GM12874 (cell line): Measurements from ENCODE around the gene ZNF423.

Experiments used
- CTCF ChIP-seq: IDR thresholded peaks from 2 replicates; pipeline ENCODE4 v1.5.1; 2011; ENCODE audit warnings: low read depth, mild to moderate bottlenecking, control low read depth, low read length, moderate library complexity; ENCODE audit not compliant: insufficient read depth

ZNF423 gene

GRCh38 chr16:49726155-49726554 is 129.8 kb downstream of the ZNF423 start:
- TF ChIP-seq CTCF, result no peak

GRCh38 chr16:49725651-49726050 is 130.3 kb downstream of the ZNF423 start:
- TF ChIP-seq CTCF, result no peak

- no peak for TF ChIP-seq CTCF
These were observed 131.1 kb downstream of the ZNF423 start for GRCh38 chr16:49724774-49725173.

GRCh38 chr16:49723310-49723709 is 132.6 kb downstream of the ZNF423 start:
- no peak for TF ChIP-seq CTCF

- TF ChIP-seq CTCF, result no peak
These were observed 135.7 kb downstream of the ZNF423 start for GRCh38 chr16:49720225-49720624.

- TF ChIP-seq CTCF, result no peak
These were observed 138.2 kb downstream of the ZNF423 start for GRCh38 chr16:49717689-49718088.

GRCh38 chr16:49716339-49716934 is 139.5 kb downstream of the ZNF423 start:
- TF ChIP-seq CTCF, result no peak
